ENCODE measurements around the gene LETM1. TPM values are rescaled to one million over a fixed set of nuclear protein-coding genes. Genes with fewer than 3 reads are reported as not detected.

LETM1 gene
- total RNA-seq, 2 donors from 2014 or later: 32.1 to 63.1 TPM

- no peaks in the 10 kb centered on the region for H3K9me3 ChIP-seq
- H3K27ac ChIP-seq: no peak overlapping the region
- WGBS: 89% methylated on average over 7 of the region's 7 CpGs
- no peak for TF ChIP-seq POLR2A (IDR thresholded peaks at IDR 0.05)
- H3K27me3 ChIP-seq (replicated peaks; ENCODE audit: insufficient read depth): no peaks in the 10 kb centered on the region
- no peaks in the 10 kb centered on the region for H3K4me1 ChIP-seq (replicated peaks)
- H3K36me3 ChIP-seq: peaks cover 14 to 17% of the 10 kb centered on the region in 2 donors
- no peak overlapping the region for H3K4me3 ChIP-seq
- intact Hi-C loops (cut with DNase I): no loop called here
- DNase-seq (ENCODE audit: low spot score): no peak
Observed at GRCh38 chr4:1819816-1820215, 36.1 kb downstream of the LETM1 start.

- Histone ChIP-seq H3K4me3 (no peak overlapping the region), H3K4me1 (replicated peaks) (no peaks in the 10 kb centered on the region), H3K27ac (no peak overlapping the region), H3K36me3 (peaks cover 14 to 18% of the 10 kb centered on the region in 2 donors), H3K9me3 (no peaks in the 10 kb centered on the region), H3K27me3 (replicated peaks; ENCODE audit: insufficient read depth) (no peaks in the 10 kb centered on the region)
- WGBS: 51% methylated on average over 10 of the region's 10 CpGs
- intact Hi-C loops (cut with DNase I): no loop called here
- TF ChIP-seq CTCF (IDR thresholded peaks at IDR 0.05): no peak
- TF ChIP-seq POLR2A (IDR thresholded peaks at IDR 0.05): no peak
- TF ChIP-seq POLR2AphosphoS5 (IDR thresholded peaks at IDR 0.05): no peak
- no peak for DNase-seq (ENCODE audit: low spot score)
Observed at GRCh38 chr4:1819284-1819683, 36.7 kb downstream of the LETM1 start.

- intact Hi-C loops (cut with DNase I): no loop called here
- H3K36me3 ChIP-seq: peaks cover 14% of the 10 kb centered on the region in 2 donors
- no peaks in the 10 kb centered on the region for H3K27me3 ChIP-seq (replicated peaks; ENCODE audit: insufficient read depth)
- no peaks in the 10 kb centered on the region for H3K4me1 ChIP-seq (replicated peaks)
- H3K27ac ChIP-seq: no peak overlapping the region
- H3K9me3 ChIP-seq: no peaks in the 10 kb centered on the region
- no peak for DNase-seq (ENCODE audit: low spot score)
- no peak overlapping the region for H3K4me3 ChIP-seq
- 89% methylated on average over 25 of the region's 25 CpGs for WGBS
- TF ChIP-seq POLR2A (IDR thresholded peaks at IDR 0.05): no peak
- TF ChIP-seq CTCF (IDR thresholded peaks at IDR 0.05): no peak
- no peak for TF ChIP-seq POLR2AphosphoS5 (IDR thresholded peaks at IDR 0.05)
Observed at GRCh38 chr4:1815997-1816860, 39.7 kb downstream of the LETM1 start.

- 93% methylated on average over 34 of the region's 34 CpGs for WGBS
- no peak for DNase-seq (ENCODE audit: low spot score)
- Histone ChIP-seq H3K36me3 (peaks cover 14% of the 10 kb centered on the region in 2 donors), H3K4me3 (no peak overlapping the region), H3K9me3 (no peaks in the 10 kb centered on the region), H3K27ac (no peak overlapping the region), H3K27me3 (replicated peaks; ENCODE audit: insufficient read depth) (no peaks in the 10 kb centered on the region), H3K4me1 (replicated peaks) (no peaks in the 10 kb centered on the region)
- intact Hi-C loops (cut with DNase I): no loop called here
- TF ChIP-seq POLR2A (IDR thresholded peaks at IDR 0.05) (no peak), POLR2AphosphoS5 (IDR thresholded peaks at IDR 0.05) (no peak)
Observed at GRCh38 chr4:1815096-1815996, 40.6 kb downstream of the LETM1 start.

- Histone ChIP-seq H3K9me3 (no peaks in the 10 kb centered on the region), H3K36me3 (peaks cover 14% of the 10 kb centered on the region in 2 donors), H3K27me3 (replicated peaks; ENCODE audit: insufficient read depth) (no peaks in the 10 kb centered on the region), H3K4me1 (replicated peaks) (no peaks in the 10 kb centered on the region), H3K27ac (no peak overlapping the region), H3K4me3 (no peak overlapping the region)
- TF ChIP-seq CTCF (IDR thresholded peaks at IDR 0.05) (no peak), POLR2AphosphoS5 (IDR thresholded peaks at IDR 0.05) (no peak), POLR2A (IDR thresholded peaks at IDR 0.05) (no peak)
- DNase-seq (ENCODE audit: low spot score): no peak
- intact Hi-C loops (cut with DNase I): loop anchor here (5.0 kb wide), 1 partner anchor 67 kb away; no protein-coding TSS in a partner anchor
- WGBS: 98% methylated on average over 8 of the region's 8 CpGs
Observed at GRCh38 chr4:1814453-1814852, 41.5 kb downstream of the LETM1 start.

Measured in prostate gland (tissue), 2 donors.